Retinal pigment epithelial cell (primary cell): Measurements from ENCODE around the gene DNAJA3.

Experiments
- DNase-seq: peaks from one replicate; pipeline ENCODE4 v3.0.0-alpha.2; 2010; ENCODE audit warnings: low read depth
- H3K4me3 ChIP-seq: 2 replicates; pipeline ENCODE4 v1.5.1; 2011; ENCODE audit warnings: mild to moderate bottlenecking, low read length, control low read depth, moderate library complexity
- TF ChIP-seq, protein P1 (sequence below): conservative IDR thresholded peaks from 2 replicates; pipeline ENCODE4 v1.5.1; 2011; ENCODE audit warnings: low read depth, low read length, control low read depth, inconsistent platforms

Gene DNAJA3

DNA sequence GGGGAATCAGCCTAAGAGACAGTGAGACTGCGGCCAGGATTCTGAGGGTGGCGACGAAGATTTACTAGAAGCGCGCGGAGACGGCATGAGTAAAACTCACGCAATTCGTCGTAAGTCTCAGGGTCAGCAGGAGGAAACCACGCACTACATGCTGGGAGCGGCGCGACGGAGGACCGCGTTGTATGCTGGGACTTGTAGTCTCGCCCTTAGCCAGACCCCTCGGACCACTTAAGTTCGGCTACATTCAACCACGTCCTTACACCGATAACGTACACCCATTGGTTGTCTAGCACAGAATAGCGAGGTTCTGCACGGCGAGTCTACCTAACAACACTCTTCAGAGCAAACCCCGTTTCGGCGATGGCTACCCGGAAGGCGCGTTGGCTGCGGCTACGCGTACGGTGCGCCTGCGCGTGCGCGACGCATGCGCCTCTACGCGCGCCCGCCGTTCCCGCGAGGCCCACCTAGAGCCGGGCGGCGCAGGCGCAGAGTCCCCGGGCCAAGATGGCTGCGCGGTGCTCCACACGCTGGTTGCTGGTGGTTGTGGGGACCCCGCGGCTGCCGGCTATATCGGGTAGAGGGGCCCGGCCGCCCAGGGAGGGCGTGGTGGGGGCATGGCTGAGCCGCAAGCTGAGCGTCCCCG, at the start of gene DNAJA3:
TSS of gene DNAJA3 (plus strand) at position 491 of the 643 bp plus-strand sequence. CDS start at position 505, 14 bp downstream.
- DNase-seq = peak; percentile 83
- H3K4me3 ChIP-seq = peak within 1 kb of the TSS; percentile 79
- TF ChIP-seq, protein P1, sequence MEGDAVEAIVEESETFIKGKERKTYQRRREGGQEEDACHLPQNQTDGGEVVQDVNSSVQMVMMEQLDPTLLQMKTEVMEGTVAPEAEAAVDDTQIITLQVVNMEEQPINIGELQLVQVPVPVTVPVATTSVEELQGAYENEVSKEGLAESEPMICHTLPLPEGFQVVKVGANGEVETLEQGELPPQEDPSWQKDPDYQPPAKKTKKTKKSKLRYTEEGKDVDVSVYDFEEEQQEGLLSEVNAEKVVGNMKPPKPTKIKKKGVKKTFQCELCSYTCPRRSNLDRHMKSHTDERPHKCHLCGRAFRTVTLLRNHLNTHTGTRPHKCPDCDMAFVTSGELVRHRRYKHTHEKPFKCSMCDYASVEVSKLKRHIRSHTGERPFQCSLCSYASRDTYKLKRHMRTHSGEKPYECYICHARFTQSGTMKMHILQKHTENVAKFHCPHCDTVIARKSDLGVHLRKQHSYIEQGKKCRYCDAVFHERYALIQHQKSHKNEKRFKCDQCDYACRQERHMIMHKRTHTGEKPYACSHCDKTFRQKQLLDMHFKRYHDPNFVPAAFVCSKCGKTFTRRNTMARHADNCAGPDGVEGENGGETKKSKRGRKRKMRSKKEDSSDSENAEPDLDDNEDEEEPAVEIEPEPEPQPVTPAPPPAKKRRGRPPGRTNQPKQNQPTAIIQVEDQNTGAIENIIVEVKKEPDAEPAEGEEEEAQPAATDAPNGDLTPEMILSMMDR = no peak

- peak; percentile 58 for DNase-seq
- no peak overlapping the region for H3K4me3 ChIP-seq
- TF ChIP-seq, protein P1 = no peak
These were observed 49.4 kb upstream of the DNAJA3 start for GRCh38 chr16:4376126-4376892.

DNA sequence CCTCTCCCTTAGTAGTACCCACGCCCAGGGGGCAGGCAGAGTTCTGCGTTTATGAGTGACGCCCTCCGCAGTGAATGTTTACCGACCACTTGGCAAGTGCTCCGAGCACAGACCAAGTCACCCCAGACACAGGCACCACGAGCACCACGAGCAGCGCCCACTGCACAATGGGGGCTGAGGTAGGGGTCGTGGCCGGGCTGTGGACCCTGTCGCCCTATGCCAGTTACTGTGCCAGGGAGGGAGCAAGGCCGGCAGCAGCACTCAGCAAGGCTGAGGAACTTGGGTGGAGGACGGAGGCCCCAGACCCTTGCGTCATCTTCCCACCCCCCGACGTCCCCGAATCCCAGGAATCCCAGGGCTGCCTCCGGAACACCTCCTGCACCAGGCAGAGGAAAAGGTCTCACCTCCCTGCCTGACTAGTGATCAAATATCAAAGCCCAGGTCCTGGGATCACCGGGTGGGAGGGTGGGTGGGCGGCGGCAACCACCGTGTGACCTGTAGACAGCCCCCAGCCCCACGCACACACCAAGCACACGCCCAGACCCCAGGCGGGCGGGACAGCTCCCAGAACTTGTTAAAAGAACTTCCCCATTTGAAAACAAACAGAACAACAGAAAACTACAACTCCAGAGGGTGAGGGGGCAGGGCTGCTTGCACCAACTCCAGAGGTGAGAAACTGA, 48.6 kb upstream of the DNAJA3 start:
- TF ChIP-seq, protein P1 = no peak
- DNase-seq = no peak
- no peak overlapping the region for H3K4me3 ChIP-seq

- no peak for DNase-seq
- no peak overlapping the region for H3K4me3 ChIP-seq
- TF ChIP-seq, protein P1 = peak; percentile 49
These were observed 48.0 kb upstream of the DNAJA3 start for GRCh38 chr16:4377573-4378154.

DNA sequence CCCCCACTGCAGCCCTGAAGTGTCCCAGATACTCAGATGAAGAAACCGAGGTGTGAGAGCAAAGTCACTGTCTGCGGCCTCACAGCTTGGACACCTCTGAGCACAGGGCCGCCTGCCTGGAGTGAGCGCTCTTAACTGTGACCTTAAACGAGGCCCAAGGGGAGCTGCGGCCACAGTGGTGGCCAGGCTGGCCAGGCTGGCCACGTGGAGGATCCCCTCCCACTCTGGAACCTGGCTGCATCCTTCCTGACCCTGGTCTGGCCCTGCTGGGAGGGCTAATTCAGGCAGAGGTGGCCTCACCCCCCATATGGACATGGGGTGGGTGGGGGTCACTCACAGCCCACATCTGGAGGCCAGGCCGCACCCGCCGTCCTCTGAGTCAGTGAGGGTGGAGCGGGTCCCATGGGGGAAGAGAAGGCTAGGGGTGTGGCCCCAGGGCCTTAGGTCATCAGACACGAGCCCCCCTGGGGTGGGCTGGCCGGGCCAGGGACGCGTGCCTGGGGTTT, 47.5 kb upstream of the DNAJA3 start:
- DNase-seq = no peak
- TF ChIP-seq, protein P1 = no peak
- no peak overlapping the region for H3K4me3 ChIP-seq

DNA sequence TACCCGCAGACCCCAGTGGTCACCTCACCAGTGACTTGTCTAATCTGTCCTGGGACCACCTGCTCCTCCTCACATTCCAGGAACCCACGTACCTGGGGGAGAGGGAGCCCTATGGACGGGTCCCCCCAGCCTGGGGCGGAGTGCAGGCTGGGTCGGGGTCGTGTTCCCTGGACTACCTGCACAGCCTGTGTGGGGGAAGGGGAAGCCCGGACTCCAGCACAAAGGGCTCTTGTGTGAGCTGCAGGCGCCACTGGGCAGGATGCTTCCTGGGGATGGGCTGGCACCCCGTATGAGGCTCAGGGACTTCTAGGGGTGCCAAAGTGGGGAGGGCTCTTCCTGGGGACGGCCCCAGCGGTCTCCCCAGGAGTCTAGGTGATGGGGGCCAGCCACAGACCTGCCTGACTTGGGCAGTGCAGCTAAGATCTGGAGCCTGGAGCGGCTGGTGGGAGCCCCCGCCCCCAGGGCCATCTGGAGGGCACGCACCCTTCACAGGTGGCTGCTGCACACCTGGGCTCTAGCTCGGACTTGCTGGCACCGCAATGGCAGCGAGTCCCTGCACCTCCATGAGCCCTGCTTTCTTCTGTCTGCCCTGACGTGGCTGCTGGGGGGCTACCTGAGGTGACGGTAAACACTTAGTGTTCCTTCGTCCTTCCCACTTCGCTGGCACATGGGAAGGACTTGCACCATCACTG, 46.5 kb upstream of the DNAJA3 start:
- TF ChIP-seq, protein P1 = no peak
- no peak overlapping the region for H3K4me3 ChIP-seq
- DNase-seq = no peak
